GM12801 (cell line): ENCODE data around the gene CELA3B.

Experiments used
- CTCF ChIP-seq: IDR thresholded peaks from one replicate; pipeline ENCODE4 v1.5.1; 2011; ENCODE audit warnings: control low read depth; ENCODE audit not compliant: insufficient read length; ENCODE audit errors: extremely low read depth

Gene CELA3B

DNA sequence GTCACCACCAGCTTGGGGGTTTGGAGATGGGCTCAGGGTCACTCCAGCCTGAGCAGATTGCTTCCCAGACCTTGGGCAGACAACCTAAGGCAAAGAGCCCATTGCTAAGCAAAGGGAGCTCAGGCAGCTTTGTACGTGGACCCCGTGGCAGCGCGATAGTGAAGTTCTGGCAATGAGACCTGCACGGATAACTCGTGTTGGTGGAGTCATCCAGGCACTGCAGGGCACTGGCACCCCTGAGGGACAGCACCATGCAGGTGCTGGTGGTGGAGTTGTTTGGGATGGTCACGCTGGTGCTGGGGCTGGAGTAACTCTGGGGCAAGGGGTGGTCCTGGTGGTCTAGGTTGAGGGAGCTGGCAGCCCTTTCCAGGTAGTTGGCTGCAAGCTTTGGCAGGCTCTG lies 26.1 kb upstream of the CELA3B start:
- no peak for TF ChIP-seq CTCF

- no peak for TF ChIP-seq CTCF
Observed at GRCh38 chr1:21951226-21951870, 25.5 kb upstream of the CELA3B start.

- no peak for TF ChIP-seq CTCF
Observed at GRCh38 chr1:21952786-21953520, 23.9 kb upstream of the CELA3B start.

DNA sequence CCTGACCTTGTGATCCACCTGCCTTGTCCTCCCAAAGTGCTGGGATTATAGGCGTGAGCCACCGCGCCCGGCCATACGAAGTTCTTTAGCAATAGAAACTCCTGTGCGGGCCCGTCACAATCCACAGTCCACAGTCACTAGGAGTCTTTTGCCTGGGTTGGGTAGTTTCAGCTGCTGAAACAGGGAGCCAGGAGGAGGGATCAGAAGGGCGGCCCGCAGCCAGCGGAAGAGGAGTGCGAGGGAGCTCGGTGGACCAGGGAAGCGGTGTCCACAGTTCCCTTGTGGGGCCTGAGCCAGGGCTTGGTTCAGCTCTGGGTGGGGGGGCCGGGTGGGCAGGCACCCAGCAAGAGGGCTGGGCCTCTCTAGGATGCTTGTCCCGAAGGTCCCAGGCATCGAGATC lies 21.8 kb upstream of the CELA3B start:
- TF ChIP-seq CTCF: no peak

DNA sequence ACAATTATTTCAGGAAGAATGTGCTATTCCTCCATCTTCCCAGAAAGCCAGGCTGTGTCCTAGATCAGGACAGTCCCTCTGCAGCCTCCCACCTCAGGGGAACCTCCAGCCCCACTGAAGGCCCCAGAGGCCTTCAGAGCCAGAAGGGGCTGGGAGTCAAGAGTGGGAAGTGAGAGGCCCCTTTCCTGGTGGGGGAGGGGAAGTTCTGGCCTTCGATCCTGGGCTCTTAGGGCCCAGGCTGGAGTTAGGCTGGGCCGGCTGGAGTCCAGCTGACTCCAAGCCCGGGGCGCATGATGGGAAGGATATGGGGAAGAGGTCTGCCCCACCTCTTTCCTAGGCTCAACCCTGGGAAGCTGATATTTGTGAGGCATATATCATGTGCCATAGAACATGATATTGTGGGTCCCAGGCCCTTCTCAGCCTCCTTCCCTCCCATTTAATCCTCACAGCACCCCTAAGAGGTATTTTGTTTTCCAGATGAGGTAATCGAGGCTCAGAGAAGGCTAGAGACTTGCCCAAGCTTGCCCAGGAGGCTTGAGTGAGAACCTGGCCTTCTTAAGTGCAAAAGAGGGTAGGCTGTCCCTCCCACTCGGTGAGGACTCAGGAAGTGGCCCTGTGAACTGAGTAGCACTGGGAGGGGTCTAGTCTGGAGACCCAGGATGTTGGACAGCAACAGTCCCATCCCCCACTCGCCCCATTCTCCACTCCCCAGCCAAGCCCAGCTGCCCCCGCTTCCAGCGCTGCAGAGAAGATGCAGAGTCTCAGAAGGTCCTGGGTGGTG lies 21.1 kb upstream of the CELA3B start:
- TF ChIP-seq CTCF: no peak

DNA sequence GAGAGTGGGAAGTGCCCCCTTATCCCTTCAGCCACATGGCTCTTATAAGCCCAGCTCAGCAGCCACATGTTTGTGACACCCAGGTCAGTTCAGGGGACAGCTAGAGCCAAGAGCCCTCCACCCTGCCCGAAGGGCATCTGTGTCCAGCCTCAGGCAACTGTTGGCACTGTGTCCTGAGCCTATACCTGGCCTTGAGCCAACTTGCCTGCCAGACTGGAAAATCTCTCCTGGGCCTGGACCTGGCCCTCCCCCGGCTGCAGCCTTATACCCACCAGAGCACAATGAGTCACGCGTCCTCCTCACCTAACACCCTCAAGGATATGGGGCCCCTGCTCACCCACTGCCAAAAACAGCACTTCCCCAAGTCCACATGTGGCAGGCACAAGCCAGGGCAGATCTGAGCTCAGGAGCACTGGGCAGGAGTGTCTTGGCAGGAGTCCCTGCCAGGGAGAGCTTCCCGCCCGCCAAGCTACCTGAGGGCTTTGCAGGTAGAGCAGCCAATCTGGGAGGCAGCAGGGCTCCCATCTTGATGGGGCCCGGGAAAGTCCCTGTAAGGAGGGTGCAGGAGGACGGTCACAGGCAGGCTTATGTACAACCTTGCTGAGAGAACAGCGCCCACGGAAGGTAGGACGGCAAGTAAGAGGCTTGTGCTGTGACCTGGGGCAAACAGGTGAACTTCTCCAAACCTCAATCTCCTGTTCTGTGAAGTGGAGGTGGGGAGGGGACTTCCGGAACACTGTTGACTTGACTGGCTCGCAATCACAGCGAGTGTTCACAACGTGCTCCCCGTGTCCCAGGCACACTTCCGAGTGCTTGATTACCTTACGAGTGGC lies 19.9 kb upstream of the CELA3B start:
- TF ChIP-seq CTCF: no peak

GRCh38 chr1:21961337-21961736 lies 15.5 kb upstream of the CELA3B start:
- TF ChIP-seq CTCF: no peak
